Renal cortex interstitium (tissue), 15 donors: ENCODE results near the gene MSMO1. TPM values are rescaled to one million over a fixed set of nuclear protein-coding genes. Genes with fewer than 3 reads are reported as not detected.
"Not testable (repeated sequence)": the region's sequence is repeated elsewhere in the genome, so short reads cannot be mapped to it uniquely, and the experiment has no call there.

Experiments used
- DNase-seq, 11 donors: peaks; one replicate each; pipeline ENCODE4 v3.0.0-alpha.2; 2013; ENCODE audit warnings: low read depth in 9 of 11, low spot score in 4 of 11; ENCODE audit errors: extremely low read depth in 1 of 11
- long read RNA-seq, 16 experiments: transcript quantifications; one replicate each; lab custom pipeline, GENCODE V29; 2026
- polyA plus RNA-seq, 3 donors: library from polyadenylated mRNA; unstranded; fragments of 120-200 nt; gene quantifications; one replicate each; pipeline ENCODE4 v1.2.1, GENCODE V29; 2013; ENCODE audit not compliant: insufficient read length in 3 of 3

The MSMO1 gene
- polyA plus RNA-seq: 10 to 100 TPM; 64.2 to 80.4 (median 80.3) TPM
- long read RNA-seq, donor 1, transcript MSMO1-201 (6 exons, 2,269 nt): major isoform, 9 of 45 reads
- long read RNA-seq, donor 1, partial matches to known transcripts: 34 of 45 reads
- long read RNA-seq, donor 1, other reads (novel, unspliced or antisense): 0 of 45 reads
- long read RNA-seq, donor 2, transcript MSMO1-201 (6 exons, 2,269 nt): major isoform, 26 of 26 reads
- long read RNA-seq, donor 2, partial matches to known transcripts: 0 of 26 reads
- long read RNA-seq, donor 2, other reads (novel, unspliced or antisense): 0 of 26 reads
- long read RNA-seq, donor 3, transcript MSMO1-201 (6 exons, 2,269 nt): major isoform, 42 of 52 reads
- long read RNA-seq, donor 3, partial matches to known transcripts: 5 of 52 reads
- long read RNA-seq, donor 3, other reads (novel, unspliced or antisense): 0 of 52 reads
- long read RNA-seq, donor 4, transcript MSMO1-201 (6 exons, 2,269 nt): major isoform, 23 of 27 reads
- long read RNA-seq, donor 4, partial matches to known transcripts: 0 of 27 reads
- long read RNA-seq, donor 4, other reads (novel, unspliced or antisense): 0 of 27 reads
- long read RNA-seq, donor 5: 0 reads
- long read RNA-seq, donor 6, transcript MSMO1-201 (6 exons, 2,269 nt): major isoform, 32 of 110 reads
- long read RNA-seq, donor 6, partial matches to known transcripts: 78 of 110 reads
- long read RNA-seq, donor 6, other reads (novel, unspliced or antisense): 0 of 110 reads
- long read RNA-seq, donor 7, transcript MSMO1-201 (6 exons, 2,269 nt): major isoform, 24 of 25 reads
- long read RNA-seq, donor 7, partial matches to known transcripts: 0 of 25 reads
- long read RNA-seq, donor 7, other reads (novel, unspliced or antisense): 0 of 25 reads
- long read RNA-seq, donor 8: 0 reads
- long read RNA-seq, donor 9, transcript MSMO1-201 (6 exons, 2,269 nt): major isoform, 25 of 29 reads
- long read RNA-seq, donor 9, partial matches to known transcripts: 0 of 29 reads
- long read RNA-seq, donor 9, other reads (novel, unspliced or antisense): 0 of 29 reads
- long read RNA-seq, donor 10, transcript MSMO1-201 (6 exons, 2,269 nt): major isoform, 22 of 34 reads
- long read RNA-seq, donor 10, partial matches to known transcripts: 9 of 34 reads
- long read RNA-seq, donor 10, other reads (novel, unspliced or antisense): 0 of 34 reads
- long read RNA-seq, donor 11, transcript MSMO1-201 (6 exons, 2,269 nt): major isoform, 26 of 27 reads
- long read RNA-seq, donor 11, partial matches to known transcripts: 0 of 27 reads
- long read RNA-seq, donor 11, other reads (novel, unspliced or antisense): 0 of 27 reads
- long read RNA-seq, donor 12, transcript MSMO1-201 (6 exons, 2,269 nt): major isoform, 6 of 6 reads
- long read RNA-seq, donor 12, partial matches to known transcripts: 0 of 6 reads
- long read RNA-seq, donor 12, other reads (novel, unspliced or antisense): 0 of 6 reads
- long read RNA-seq, donor 13: 0 reads
- long read RNA-seq, donor 14, transcript MSMO1-201 (6 exons, 2,269 nt): major isoform, 29 of 30 reads
- long read RNA-seq, donor 14, partial matches to known transcripts: 0 of 30 reads
- long read RNA-seq, donor 14, other reads (novel, unspliced or antisense): 0 of 30 reads
- long read RNA-seq, donor 15, transcript MSMO1-201 (6 exons, 2,269 nt): major isoform, 7 of 41 reads
- long read RNA-seq, donor 15, partial matches to known transcripts: 32 of 41 reads
- long read RNA-seq, donor 15, other reads (novel, unspliced or antisense): 0 of 41 reads
- long read RNA-seq, donor 16, transcript MSMO1-201 (6 exons, 2,269 nt): major isoform, 60 of 73 reads
- long read RNA-seq, donor 16, partial matches to known transcripts: 7 of 73 reads
- long read RNA-seq, donor 16, other reads (novel, unspliced or antisense): 0 of 73 reads

- DNase-seq: peak; percentile 95 to 99 (median 98)
Observed at GRCh38 chr4:165327211-165328100, at the start of gene MSMO1. MSMO1 (plus strand) TSS chr4:165327669; CDS start chr4:165333371, 5,702 bp downstream.

DNA sequence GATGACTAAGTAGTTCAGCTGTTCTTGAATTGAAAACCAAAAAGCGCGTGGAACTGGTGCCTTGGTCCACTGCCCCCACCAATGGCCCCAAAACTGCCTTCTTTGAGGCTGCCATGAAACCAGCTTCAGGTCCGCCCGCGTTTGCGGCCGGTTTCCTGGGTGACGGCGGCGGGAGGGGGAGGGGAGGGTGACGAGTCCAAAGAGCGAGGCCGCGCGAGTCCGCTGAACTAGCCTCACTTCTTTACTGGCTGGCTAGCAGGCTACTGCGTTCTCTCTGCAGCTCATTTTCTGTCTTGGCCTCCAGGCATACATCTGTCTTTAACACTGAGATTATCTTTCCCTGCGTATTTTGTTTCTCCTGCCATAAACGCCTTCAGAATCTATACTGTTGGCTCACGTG, 47.9 kb upstream of the MSMO1 start:
- DNase-seq: not testable (repeated sequence)

DNA sequence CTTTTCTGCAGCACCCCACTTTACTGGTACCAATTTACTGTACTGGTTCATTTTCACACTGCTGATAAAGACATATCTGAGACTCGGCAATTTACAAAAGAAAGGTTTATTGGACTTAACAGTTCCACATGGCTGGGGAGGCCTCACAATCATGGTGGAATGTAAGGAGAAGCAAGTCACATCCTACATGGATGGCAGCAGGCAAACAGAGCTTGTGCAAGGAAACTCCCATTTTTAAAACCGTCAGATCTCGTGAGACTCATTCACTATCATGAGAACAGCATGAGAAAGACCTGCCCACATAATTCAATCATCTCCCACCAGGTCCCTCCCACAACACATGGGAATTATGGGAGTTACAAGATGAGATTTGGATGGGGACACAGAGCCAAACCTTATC, 42.8 kb upstream of the MSMO1 start:
- DNase-seq: not testable (repeated sequence)

GRCh38 chr4:165286619-165287340, 40.7 kb upstream of the MSMO1 start:
- DNase-seq: not testable (repeated sequence)

GRCh38 chr4:165288226-165288625, 39.2 kb upstream of the MSMO1 start:
- DNase-seq: no peak

DNA sequence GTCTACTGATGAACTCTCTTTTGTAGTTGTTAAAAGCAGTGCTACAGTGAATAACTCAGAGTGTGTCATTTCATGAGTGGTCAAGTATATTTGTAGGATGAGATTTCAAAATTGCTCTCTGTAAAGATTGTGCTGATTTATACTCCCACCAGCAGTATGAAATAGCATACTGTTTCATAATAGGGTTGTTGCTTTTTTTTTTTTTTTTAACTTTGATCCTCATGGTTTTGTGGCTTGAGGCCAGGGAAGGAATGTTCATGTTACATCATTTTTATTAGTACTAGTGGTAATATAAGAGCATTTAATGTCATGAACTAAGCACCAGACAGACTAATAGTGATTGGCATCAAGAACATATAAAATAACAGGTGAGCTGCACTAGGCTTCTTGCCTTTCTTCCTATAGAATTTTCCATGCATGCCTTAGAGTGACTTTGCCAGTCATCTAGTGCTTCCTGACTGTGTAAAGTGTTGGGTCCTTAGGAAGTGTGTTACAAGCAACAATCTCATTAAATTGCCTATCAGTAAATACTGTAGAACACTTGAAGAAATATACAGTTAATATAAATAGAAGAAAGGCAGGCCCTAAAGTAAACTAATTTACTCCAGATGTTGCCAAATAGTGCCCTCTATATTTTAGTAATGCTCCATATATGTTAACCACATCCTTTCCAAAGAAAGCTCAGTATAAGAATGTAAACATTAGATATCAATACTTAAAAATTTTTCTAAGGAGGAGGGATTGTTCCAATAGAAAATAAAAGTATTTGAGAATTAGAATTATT, 38.6 kb upstream of the MSMO1 start:
- no peak for DNase-seq

GRCh38 chr4:165289423-165289785, 38.1 kb upstream of the MSMO1 start:
- no peak for DNase-seq

GRCh38 chr4:165293061-165293460, 34.4 kb upstream of the MSMO1 start:
- DNase-seq: no peak

DNA sequence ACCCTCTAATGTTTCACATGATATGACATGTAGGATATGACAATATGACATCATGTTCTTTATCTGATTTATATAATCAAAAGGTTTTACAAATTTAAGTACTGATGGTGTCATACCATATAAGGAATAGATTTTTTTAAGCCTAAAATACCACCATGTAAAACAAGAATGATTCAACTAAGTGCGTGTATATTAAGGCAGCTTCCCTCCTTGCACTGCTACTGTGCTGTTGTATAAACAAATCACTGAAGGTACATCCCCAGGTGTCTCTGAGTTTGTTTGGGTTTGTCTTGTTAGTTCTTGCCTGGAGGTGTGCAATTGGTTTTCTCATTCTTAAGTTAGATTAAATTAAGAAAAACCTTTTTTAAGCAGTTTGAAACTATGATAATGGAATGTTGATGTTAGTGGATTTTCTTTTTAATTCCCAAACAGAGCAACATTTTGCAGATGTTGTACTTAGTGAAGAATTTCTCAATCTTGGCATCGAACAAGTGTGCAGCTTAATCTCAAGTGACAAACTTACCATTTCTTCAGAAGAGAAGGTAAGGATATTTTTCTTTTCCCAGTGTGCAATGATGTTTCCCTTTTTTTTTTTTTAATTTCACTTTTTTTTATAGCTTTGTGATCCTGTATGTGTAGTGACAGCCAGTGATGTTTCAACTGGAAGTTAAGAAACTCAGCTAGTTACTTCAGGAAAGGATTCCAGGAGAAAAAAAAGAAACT, 33.4 kb upstream of the MSMO1 start:
- no peak for DNase-seq

DNA sequence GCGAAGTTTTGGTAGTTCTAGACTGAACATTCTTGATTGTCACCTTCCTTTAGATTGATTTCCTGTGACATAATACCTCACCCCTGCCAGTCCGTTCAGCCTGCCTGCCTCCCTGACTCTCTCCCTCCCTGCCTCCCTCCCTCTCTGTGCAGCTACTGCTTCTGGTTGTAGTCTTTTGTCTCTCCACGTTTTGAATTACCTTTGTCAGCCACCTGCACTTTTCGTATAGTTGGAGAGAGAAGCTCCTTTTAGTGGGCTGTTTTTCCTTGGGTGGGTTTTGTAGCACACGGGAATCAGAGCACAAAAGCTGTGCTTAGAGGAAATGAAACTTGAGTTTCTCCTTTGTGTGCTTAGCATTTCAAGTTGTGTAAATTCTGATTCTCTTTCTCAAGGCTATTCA, 32.6 kb upstream of the MSMO1 start:
- DNase-seq: peak in 2 of 11 donors; percentile 2 to 11

DNA sequence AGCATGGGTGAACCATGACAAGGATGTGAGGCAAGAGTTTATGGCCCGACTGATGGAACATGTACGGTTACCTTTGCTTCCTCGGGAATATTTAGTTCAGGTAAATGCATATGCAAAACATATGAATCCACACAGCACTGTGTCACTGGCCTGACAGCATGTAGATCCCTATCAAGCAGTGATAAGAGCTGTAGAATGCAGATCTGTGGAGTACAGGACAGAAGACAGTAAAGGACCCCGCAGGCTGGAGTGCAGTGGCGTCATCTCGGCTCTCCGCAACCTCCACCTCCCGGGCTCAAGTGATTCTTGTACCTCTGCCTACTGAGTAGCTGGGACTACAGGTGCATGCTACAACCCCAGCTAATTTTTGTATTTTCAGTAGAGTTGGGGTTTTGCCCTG, 29.8 kb upstream of the MSMO1 start:
- no peak for DNase-seq

- DNase-seq: no peak
Observed at GRCh38 chr4:165299399-165300060, 27.9 kb upstream of the MSMO1 start.

DNA sequence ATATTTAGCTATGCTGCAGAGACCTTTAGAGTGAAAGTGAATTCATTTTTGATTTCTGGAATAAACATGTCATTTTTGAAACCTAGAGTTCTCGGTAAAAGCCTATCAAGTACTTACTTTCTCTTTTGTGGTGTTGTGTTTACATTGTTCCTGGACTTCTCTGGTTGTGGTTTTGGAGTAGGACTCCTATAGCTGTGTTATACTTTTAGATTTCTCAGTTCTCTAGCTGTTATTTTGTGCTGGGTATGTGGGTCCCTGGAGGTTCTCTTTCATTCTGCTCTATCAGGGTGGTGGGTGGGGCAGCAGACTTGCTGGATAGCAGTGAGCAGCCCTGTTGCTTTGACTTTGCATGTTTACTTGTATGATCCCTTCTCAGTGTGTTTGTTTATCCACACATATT, 25.6 kb upstream of the MSMO1 start:
- no peak for DNase-seq

GRCh38 chr4:165302658-165303057, 24.8 kb upstream of the MSMO1 start:
- no peak for DNase-seq

GRCh38 chr4:165308166-165308565, 19.3 kb upstream of the MSMO1 start:
- DNase-seq: no peak
